Activated T-helper 17 cell treated with anti-CD3 and anti-CD28 coated beads, Interleukin-2, amount 50 U/mL, for 72 hours (primary cell): ENCODE data around the gene CASP6. TPM values are rescaled to one million over a fixed set of nuclear protein-coding genes. Genes with fewer than 3 reads are reported as not detected.

Experiments used
- ATAC-seq: fragments of 150-1000 bp; cut with Tn5 transposase; replicated peaks from 2 replicates; pipeline ENCODE4 v1.10.0; 2021; ENCODE audit warnings: mild to moderate bottlenecking, moderate library complexity
- H3K27ac Mint-ChIP-seq: one replicate; pipeline ENCODE4 v1.8.0; 2022; ENCODE audit warnings: mixed read lengths
- H3K27me3 Mint-ChIP-seq: one replicate; pipeline ENCODE4 v1.8.0; 2022; ENCODE audit warnings: mixed read lengths
- H3K36me3 Mint-ChIP-seq: one replicate; pipeline ENCODE4 v1.8.0; 2022; ENCODE audit warnings: low read depth, mild to moderate bottlenecking, mixed read lengths
- H3K4me1 Mint-ChIP-seq: one replicate; pipeline ENCODE4 v1.8.0; 2022; ENCODE audit warnings: mixed read lengths
- H3K4me3 Mint-ChIP-seq: one replicate; pipeline ENCODE4 v1.8.0; 2022; ENCODE audit warnings: mild to moderate bottlenecking, mixed read lengths
- H3K9me3 Mint-ChIP-seq: one replicate; pipeline ENCODE4 v1.8.0; 2022; ENCODE audit warnings: mixed read lengths
- total RNA-seq, 2 donors: library from RNA; stranded (reverse); gene quantifications; one replicate each; pipeline ENCODE4 v1.2.3, GENCODE V29; 2022

The CASP6 gene
- total RNA-seq, 2 donors from 2014 or later, result 21.6 to 30.0 TPM

DNA sequence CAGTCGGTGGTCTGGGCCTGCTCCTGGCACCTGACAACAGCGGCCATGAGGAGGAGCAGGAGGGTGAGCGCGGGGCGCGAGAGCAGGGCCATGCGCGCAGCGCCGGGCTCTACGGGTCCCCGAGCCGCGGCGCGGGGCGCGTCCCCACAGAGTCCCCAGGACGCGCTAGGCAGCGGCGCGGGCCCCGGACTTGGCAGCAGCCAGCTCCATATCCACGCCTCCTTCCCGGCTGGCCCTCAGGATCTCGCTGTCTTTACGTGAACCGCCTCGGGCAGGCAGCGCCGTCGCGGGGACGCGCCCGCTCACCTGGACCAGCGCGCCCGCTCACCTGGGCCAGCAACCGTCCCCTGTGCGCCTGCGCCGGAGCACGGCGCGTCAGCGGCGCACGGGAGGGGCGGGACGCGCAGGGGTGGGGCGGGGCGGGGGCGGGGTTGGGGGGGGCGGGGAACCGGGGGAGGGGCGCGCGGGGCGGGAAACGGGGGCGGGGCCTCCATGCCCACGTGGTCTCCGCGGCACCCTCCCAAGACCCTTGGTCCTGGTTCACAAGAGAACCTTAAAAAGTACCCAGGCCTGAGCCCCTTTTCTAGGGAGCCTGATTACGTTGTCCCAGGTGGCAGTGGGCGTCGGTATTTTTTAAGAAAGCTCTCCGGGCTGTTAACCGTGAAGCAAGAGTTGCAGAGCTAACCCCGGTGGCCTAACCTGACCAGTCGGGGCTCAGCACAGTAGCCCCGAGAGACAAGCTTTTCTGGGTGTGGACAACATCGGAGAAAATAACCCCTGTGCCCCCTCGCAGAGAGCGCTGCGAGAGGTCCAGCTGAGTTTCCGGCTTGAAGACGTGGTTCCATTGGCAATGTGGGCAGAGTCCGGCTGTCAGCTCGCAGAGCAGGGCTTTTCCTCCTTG is 26.7 kb upstream of the CASP6 start, which contains the start of gene PLA2G12A:
TSS of gene PLA2G12A (minus strand) at position 353 of the 901 bp plus-strand sequence. CDS start at position 92, 261 bp downstream.
- Mint-ChIP-seq H3K27me3 (no peaks in the 10 kb centered on the region), H3K4me1 (peaks cover 7% of the 10 kb centered on the region), H3K9me3 (no peaks in the 10 kb centered on the region), H3K4me3 (peak within 1 kb of the TSS; percentile 85), H3K27ac (no peak within 1 kb of the TSS), H3K36me3 (peaks cover 12% of the 10 kb centered on the region)
- ATAC-seq, result peak; percentile 92

DNA sequence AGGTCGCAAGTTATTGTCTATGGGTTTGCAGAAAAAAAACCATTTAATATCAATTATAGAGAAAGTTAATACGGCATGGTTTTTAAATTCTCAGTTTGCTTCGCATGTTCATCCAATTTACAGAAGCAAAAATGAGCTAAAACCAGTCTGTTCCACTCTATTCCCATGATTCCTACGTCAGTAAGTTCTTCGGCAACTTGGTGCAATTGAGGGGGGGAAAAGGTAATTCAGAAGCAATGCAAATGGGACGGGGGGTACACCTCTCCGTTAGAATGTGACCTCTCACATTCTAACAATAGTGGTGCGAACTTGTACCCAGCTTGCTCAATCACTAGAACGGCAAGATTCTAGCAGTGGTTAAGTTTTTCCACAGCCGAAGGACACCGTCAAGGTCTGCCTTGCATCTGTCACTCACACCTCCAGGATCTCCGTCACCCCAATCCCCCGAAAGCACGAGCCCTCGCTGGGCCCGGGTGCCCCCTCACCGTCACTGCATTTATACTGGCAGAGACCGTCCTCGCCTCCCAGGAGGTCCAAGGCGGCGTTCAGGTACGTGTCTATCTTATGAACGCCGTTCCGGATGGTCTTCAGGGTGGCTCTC is 26.0 kb upstream of the CASP6 start:
- H3K27ac Mint-ChIP-seq, result no peak overlapping the region
- no peaks in the 10 kb centered on the region for H3K27me3 Mint-ChIP-seq
- H3K4me3 Mint-ChIP-seq, result peak overlapping the region; percentile 85
- no peaks in the 10 kb centered on the region for H3K9me3 Mint-ChIP-seq
- no peak for ATAC-seq
- H3K36me3 Mint-ChIP-seq, result peaks cover 12% of the 10 kb centered on the region
- H3K4me1 Mint-ChIP-seq, result peaks cover 7% of the 10 kb centered on the region

DNA sequence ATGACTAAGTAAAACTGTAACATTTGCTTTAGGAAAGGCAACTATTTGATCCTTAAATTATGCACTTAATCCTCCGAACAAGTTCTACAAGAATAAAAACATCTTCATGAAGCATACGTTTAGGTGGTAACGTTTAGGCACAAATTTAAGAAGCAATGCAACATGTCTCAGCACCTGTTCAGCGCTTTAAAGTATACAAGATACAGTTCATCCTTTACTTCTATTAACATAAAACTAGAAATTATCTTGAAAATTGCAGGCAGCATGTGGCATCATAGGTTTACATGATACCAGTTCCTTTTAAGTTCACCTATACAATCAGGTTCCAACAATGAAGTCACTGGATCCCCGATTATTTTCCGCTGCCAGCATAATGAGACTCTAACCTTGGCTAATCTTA is 25.1 kb upstream of the CASP6 start:
- Mint-ChIP-seq H3K36me3 (peaks cover 12% of the 10 kb centered on the region), H3K4me3 (peak overlapping the region; percentile 85), H3K27me3 (no peaks in the 10 kb centered on the region), H3K4me1 (peaks cover 7% of the 10 kb centered on the region), H3K27ac (no peak overlapping the region), H3K9me3 (no peaks in the 10 kb centered on the region)
- ATAC-seq, result no peak

DNA sequence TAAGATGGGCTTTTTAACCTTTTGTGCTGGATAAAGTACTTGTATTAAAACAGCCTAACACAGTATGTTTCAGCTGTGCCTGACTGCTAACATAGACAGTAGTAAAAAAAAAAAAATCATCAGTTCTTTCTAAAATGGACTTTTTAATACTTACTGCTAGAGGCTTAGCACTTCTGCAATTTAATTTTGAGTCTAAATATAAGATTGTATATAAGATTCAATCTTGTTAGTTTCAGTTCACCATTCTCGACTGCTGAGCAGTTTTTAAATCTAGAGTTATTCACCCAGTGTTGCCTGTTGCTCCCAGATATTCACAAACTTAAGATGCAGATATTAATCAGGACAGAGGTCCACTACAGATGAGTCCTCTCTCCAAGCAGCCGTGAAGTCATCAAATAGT is 19.9 kb upstream of the CASP6 start:
- Mint-ChIP-seq H3K4me1 (peaks cover 13% of the 10 kb centered on the region), H3K27me3 (no peaks in the 10 kb centered on the region)

DNA sequence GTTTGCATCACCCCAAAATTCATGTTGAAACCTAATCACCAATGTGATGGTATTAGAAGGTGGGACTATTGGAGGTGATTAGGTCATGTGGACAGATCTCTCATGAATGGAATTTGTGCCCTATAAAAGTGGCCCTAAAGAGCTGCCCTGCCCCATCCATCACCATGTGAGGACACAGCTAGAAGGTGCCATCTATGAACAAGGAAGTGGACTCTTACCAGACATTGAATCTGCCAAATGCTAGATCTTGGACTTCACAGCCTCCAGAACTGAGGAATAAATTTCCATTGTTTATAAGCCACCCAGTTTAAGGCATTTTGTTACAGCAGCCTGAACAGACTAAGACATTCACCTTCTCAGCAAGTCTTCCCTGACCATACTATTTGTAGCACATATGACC is 19.1 kb upstream of the CASP6 start:
- peaks cover 8% of the 10 kb centered on the region for H3K4me1 Mint-ChIP-seq
- no peaks in the 10 kb centered on the region for H3K27me3 Mint-ChIP-seq
- H3K4me3 Mint-ChIP-seq, result no peak overlapping the region
- H3K36me3 Mint-ChIP-seq, result peaks cover 13% of the 10 kb centered on the region
- no peak for ATAC-seq
- no peaks in the 10 kb centered on the region for H3K9me3 Mint-ChIP-seq
- no peak overlapping the region for H3K27ac Mint-ChIP-seq

More for the DNA sequence above, 19.9 kb upstream of the CASP6 start:
- Mint-ChIP-seq H3K9me3 (no peaks in the 10 kb centered on the region), H3K36me3 (peaks cover 12% of the 10 kb centered on the region), H3K4me3 (no peak overlapping the region), H3K27ac (no peak overlapping the region)
- ATAC-seq, result no peak

DNA sequence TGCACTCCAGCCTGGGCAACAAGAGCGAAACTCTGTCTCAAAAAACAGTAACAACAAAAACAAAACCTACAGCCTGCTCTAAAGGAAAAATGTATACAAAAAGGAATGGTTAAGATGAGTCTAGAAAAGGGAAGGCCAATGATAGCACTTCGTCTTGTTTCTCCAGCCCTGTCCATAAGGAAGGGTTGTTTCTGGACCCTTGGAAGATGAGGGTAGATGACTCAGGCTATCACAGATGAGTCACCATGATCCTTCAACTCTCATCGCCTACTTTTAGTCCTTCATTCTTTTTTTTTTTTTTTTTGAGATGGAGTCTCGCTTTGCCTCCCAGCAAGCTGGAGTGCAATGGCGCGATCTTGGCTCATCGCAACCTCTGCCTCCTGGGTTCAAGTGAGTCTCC is 17.8 kb upstream of the CASP6 start:
- Mint-ChIP-seq H3K4me1 (peaks cover 8% of the 10 kb centered on the region), H3K27ac (no peak overlapping the region), H3K9me3 (no peaks in the 10 kb centered on the region), H3K36me3 (peaks cover 20% of the 10 kb centered on the region), H3K4me3 (no peak overlapping the region), H3K27me3 (no peaks in the 10 kb centered on the region)
- no peak for ATAC-seq

DNA sequence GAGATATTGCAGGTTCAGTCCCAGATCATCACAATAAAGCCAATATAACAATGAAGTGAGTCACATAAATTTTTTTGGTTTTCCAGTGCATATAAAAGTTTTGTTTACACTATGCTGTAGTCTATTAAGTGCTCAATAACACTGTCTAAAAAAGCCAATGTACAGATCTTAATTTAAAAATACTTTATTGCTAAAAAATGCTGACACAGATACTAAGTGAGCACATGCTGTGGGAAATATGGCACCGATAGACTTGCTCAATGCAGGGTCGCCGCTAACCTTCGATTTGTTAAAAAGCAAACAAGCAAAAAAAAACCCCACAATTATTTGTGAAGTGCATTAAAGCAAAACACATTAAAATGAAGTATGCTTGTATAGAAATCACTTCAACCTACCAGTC is 16.4 kb upstream of the CASP6 start:
- Mint-ChIP-seq H3K9me3 (no peaks in the 10 kb centered on the region), H3K27ac (no peak overlapping the region), H3K36me3 (peaks cover 31% of the 10 kb centered on the region), H3K4me3 (no peak overlapping the region), H3K27me3 (no peaks in the 10 kb centered on the region), H3K4me1 (peaks cover 8% of the 10 kb centered on the region)
- ATAC-seq, result no peak

DNA sequence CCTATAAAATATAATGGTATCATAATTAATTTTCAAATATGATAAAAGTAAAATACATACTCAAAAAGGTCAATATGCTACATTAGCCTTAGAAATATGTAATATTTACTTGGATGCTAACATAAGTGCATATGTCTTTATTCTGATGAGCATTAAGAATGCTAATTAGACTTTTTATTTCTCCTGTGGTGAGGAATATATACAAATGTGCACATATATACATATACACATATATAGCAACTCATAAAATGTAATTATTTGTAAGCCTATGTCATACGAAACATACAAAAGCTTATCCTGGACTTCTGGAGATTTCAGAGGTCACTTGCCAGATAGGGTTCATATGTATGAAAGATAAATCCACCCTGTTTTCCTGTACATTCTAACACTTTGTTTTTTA is 15.5 kb upstream of the CASP6 start:
- H3K9me3 Mint-ChIP-seq, result no peaks in the 10 kb centered on the region
- H3K4me1 Mint-ChIP-seq, result peaks cover 8% of the 10 kb centered on the region
- no peak for ATAC-seq
- H3K27ac Mint-ChIP-seq, result no peak overlapping the region
- H3K36me3 Mint-ChIP-seq, result peaks cover 38% of the 10 kb centered on the region
- H3K4me3 Mint-ChIP-seq, result no peak overlapping the region
- no peaks in the 10 kb centered on the region for H3K27me3 Mint-ChIP-seq

DNA sequence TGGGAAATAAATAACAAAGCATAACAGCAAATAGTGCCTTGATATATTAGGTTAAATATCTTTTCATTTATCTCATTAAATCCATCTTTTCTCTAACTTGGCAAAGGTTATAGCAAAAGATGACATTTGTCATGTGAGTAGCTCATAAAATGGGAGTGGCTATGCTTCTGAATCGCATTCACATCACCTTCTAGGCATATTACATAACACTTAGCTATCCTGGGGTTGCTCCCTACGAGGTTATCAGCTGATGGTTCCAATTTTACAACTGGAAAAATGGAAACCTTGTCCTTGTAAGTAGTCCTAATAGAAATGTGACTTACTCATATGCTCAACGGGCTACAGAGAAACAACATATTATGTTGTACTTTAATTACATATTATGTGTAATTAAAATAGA is 10.3 kb upstream of the CASP6 start:
- no peak for ATAC-seq
- Mint-ChIP-seq H3K4me1 (no peaks in the 10 kb centered on the region), H3K4me3 (no peak overlapping the region), H3K36me3 (peaks cover 66% of the 10 kb centered on the region), H3K27me3 (no peaks in the 10 kb centered on the region), H3K27ac (no peak overlapping the region), H3K9me3 (no peaks in the 10 kb centered on the region)

DNA sequence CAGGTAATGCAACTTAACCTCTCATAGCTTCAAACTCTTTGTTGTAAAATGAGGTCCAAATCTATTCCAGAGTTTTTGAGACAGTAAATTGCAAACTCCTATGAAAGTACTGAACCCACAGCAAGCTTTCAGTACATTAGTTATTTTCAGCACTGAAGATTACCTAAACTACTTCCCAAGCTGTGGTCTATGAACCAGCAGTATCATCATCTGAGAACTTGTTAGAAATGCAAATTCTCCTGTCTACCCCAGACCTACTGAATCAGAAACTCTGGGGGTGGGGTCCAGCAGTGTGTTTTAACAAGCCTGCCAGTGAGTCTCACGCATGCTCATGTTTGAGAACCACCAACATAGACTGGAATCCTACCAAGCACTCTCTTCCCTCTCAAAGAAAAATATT is 5.7 kb upstream of the CASP6 start:
- Mint-ChIP-seq H3K9me3 (no peaks in the 10 kb centered on the region), H3K4me1 (peaks cover 6% of the 10 kb centered on the region), H3K36me3 (peaks cover 34% of the 10 kb centered on the region), H3K27ac (no peak overlapping the region), H3K4me3 (no peak overlapping the region), H3K27me3 (no peaks in the 10 kb centered on the region)
- no peak for ATAC-seq

DNA sequence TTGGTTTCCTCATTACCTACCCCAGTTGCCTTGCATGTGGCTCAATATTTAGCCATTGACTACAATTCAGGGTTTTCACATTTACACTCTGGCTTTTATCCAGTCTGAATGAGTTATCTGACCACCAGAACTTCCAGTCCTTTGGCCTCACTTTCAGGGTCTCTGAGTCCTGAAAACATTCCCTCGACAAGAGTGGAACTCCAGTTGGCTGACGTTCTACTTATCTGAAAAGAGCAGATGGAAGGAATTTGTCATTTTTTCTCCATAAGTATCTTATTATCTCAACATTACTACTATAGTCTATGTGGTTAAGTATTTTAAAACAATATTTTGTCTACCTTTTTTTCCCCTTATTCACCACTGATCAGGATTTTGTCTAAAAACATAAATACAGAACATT is 5.2 kb upstream of the CASP6 start:
- H3K27me3 Mint-ChIP-seq, result no peaks in the 10 kb centered on the region
- peaks cover 32% of the 10 kb centered on the region for H3K36me3 Mint-ChIP-seq
- H3K4me1 Mint-ChIP-seq, result peaks cover 8% of the 10 kb centered on the region
- no peak overlapping the region for H3K27ac Mint-ChIP-seq
- no peak for ATAC-seq
- H3K9me3 Mint-ChIP-seq, result no peaks in the 10 kb centered on the region
- H3K4me3 Mint-ChIP-seq, result no peak overlapping the region

DNA sequence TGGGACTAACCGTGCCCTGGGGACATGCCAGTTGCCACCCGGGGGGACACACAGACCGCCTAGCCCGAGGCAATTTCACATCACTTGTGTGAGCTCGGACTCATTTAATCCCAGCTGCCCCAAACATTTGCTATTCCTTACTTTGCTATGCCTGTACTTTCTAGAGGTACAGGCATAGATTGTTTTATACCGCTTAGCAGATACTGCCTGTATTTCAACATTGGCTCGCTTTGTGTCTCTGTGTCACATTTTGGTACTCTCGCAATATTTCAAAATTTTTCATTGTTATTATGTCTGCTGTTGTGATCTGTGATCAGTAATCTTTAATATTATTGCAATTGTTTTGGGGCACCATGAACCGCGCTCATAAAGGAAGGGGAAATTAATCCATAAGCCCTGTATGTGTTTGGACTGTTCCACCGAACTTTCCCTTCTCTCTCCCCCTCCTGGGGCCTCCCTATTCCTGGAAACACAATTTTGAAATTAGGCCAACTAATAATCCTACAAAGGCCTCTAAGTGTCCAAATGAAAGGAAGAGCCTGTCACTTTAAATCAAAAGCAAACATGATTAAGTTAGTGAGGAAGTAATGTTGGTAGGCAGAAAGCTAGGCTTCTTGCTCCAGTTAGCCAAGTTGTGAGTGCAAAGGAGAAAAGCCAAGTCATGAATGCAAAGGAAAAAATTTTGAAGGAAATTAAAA is 568 bp upstream of the CASP6 start:
- ATAC-seq, result no peak
- peaks cover 18% of the 10 kb centered on the region for H3K36me3 Mint-ChIP-seq
- H3K27me3 Mint-ChIP-seq, result no peaks in the 10 kb centered on the region
- no peaks in the 10 kb centered on the region for H3K9me3 Mint-ChIP-seq
- H3K27ac Mint-ChIP-seq, result peak overlapping the region; percentile 92
- H3K4me1 Mint-ChIP-seq, result peaks cover 25% of the 10 kb centered on the region
- peak overlapping the region; percentile 92 for H3K4me3 Mint-ChIP-seq

DNA sequence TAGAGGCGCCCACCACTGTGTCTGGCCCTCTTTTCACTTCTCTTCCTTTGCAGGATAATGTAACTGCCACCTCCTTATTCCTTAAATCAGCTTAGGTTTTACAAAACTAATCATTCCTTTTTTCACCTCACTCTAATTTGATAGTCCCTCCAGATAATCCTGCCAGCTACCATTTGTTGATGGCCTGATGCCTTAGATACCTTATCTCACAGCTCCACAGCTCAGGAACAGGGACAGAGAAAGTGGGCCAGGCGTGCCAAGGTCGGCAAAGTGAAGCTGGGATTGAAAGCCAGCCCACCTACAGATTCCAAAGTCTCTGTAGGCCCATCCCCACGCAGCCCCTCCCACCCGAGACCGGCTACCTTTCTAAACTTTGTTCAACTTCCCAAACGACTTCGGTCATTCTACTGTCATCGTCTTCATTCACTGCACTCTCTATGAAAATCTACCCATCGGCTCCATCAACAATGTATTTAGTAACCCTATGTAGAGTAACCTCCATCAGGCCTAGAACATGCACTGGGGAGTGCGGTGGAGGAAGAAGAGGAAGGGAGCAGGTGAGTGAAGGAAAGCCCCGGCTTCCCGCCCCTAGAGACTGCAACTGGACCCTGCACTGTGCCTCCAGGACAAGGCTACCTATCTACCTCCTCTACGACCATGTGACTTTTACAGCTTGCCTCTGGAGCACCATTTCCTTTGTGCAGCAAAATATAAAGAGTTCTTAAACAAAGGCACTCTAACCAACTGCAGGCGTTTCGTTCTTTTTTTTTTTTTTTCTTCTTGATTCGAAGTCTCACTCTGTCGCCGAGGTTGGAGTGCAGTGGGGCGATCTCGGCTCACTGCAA is 1.5 kb downstream of the CASP6 start:
- Mint-ChIP-seq H3K27me3 (no peaks in the 10 kb centered on the region), H3K27ac (peak overlapping the region; percentile 92), H3K4me3 (peak overlapping the region; percentile 92), H3K36me3 (peaks cover 30% of the 10 kb centered on the region), H3K4me1 (peaks cover 25% of the 10 kb centered on the region), H3K9me3 (no peaks in the 10 kb centered on the region)
- no peak for ATAC-seq
